HEK293 (cell line): ENCODE data around the gene ZCCHC12.
A peak's percentile ranks its signal among the peaks of the same experiment; 100 is the strongest.

Experiments used
- BCL6B ChIP-seq: fragments of 450-650 bp; formaldehyde crosslinking; IDR thresholded peaks from 2 replicates; pipeline ENCODE4 v1.5.1; 2017; ENCODE audit warnings: missing biosample characterization, missing genetic modification characterization
- CTCF ChIP-seq: fragments of 450-650 bp; formaldehyde crosslinking; IDR thresholded peaks from 2 replicates; pipeline ENCODE4 v1.5.1; 2016; ENCODE audit warnings: missing biosample characterization, missing genetic modification characterization
- GFI1B ChIP-seq: fragments of 450-650 bp; formaldehyde crosslinking; IDR thresholded peaks from 2 replicates; pipeline ENCODE4 v1.5.1; 2016; ENCODE audit warnings: missing biosample characterization, missing genetic modification characterization
- MZF1 ChIP-seq: fragments of 450-650 bp; formaldehyde crosslinking; IDR thresholded peaks from 2 replicates; pipeline ENCODE4 v1.5.1; 2017; ENCODE audit warnings: missing biosample characterization, missing genetic modification characterization, borderline replicate concordance
- ZBTB44 ChIP-seq: fragments of 450-650 bp; IDR thresholded peaks from 2 replicates; pipeline ENCODE4 v1.5.1; 2018; ENCODE audit warnings: missing biosample characterization, mild to moderate bottlenecking, missing genetic modification characterization
- ZFP69B ChIP-seq: fragments of 450-650 bp; formaldehyde crosslinking; IDR thresholded peaks from 2 replicates; pipeline ENCODE4 v1.5.1; 2016; ENCODE audit warnings: missing biosample characterization, missing genetic modification characterization
- ZNF132 ChIP-seq: fragments of 450-650 bp; formaldehyde crosslinking; IDR thresholded peaks from 2 replicates; pipeline ENCODE4 v1.5.1; 2017; ENCODE audit warnings: missing biosample characterization, missing genetic modification characterization, borderline replicate concordance
- ZNF140 ChIP-seq: fragments of 450-650 bp; formaldehyde crosslinking; IDR thresholded peaks from 2 replicates; pipeline ENCODE4 v1.5.1; 2016; ENCODE audit warnings: missing biosample characterization, missing genetic modification characterization
- ZNF202 ChIP-seq: fragments of 450-650 bp; formaldehyde crosslinking; IDR thresholded peaks from 2 replicates; pipeline ENCODE4 v1.5.1; 2016; ENCODE audit warnings: missing biosample characterization, missing genetic modification characterization, borderline replicate concordance
- ZNF26 ChIP-seq: fragments of 450-650 bp; formaldehyde crosslinking; IDR thresholded peaks from 2 replicates; pipeline ENCODE4 v1.5.1; 2016; ENCODE audit warnings: missing biosample characterization, missing genetic modification characterization
- ZNF280D ChIP-seq: fragments of 450-650 bp; formaldehyde crosslinking; IDR thresholded peaks from 2 replicates; pipeline ENCODE4 v1.5.1; 2016; ENCODE audit warnings: missing biosample characterization, missing genetic modification characterization
- ZNF37A ChIP-seq: fragments of 450-650 bp; IDR thresholded peaks from 2 replicates; pipeline ENCODE4 v1.5.1; 2018; ENCODE audit warnings: missing biosample characterization, missing genetic modification characterization
- ZNF544 ChIP-seq: fragments of 450-650 bp; formaldehyde crosslinking; IDR thresholded peaks from 2 replicates; pipeline ENCODE4 v1.5.0; 2017; ENCODE audit warnings: missing biosample characterization, missing genetic modification characterization
- ZNF561 ChIP-seq: fragments of 450-650 bp; IDR thresholded peaks from 2 replicates; pipeline ENCODE4 v1.5.1; 2018; ENCODE audit warnings: missing biosample characterization, missing genetic modification characterization, borderline replicate concordance
- ZNF580 ChIP-seq: fragments of 450-650 bp; formaldehyde crosslinking; IDR thresholded peaks from 2 replicates; pipeline ENCODE4 v1.5.1; 2016; ENCODE audit warnings: missing biosample characterization, missing genetic modification characterization
- ZNF639 ChIP-seq: fragments of 450-650 bp; formaldehyde crosslinking; IDR thresholded peaks from 2 replicates; pipeline ENCODE4 v1.5.1; 2016; ENCODE audit warnings: missing biosample characterization, missing genetic modification characterization
- ZNF645 ChIP-seq: fragments of 450-650 bp; formaldehyde crosslinking; IDR thresholded peaks from 2 replicates; pipeline ENCODE4; 2016; ENCODE audit warnings: missing biosample characterization, missing genetic modification characterization
- ZNF654 ChIP-seq: fragments of 450-650 bp; formaldehyde crosslinking; IDR thresholded peaks from 2 replicates; pipeline ENCODE4 v1.5.1; 2016; ENCODE audit warnings: low read depth, missing biosample characterization, missing genetic modification characterization
- ZNF660 ChIP-seq: fragments of 450-650 bp; IDR thresholded peaks from 2 replicates; pipeline ENCODE4 v1.5.1; 2018; ENCODE audit warnings: missing biosample characterization, mild to moderate bottlenecking, missing genetic modification characterization
- ZNF701 ChIP-seq: fragments of 450-650 bp; formaldehyde crosslinking; IDR thresholded peaks from 2 replicates; pipeline ENCODE4 v1.5.1; 2016; ENCODE audit warnings: missing biosample characterization, missing genetic modification characterization
- ZNF830 ChIP-seq: fragments of 450-650 bp; IDR thresholded peaks from 2 replicates; pipeline ENCODE4 v1.5.0; 2018; ENCODE audit warnings: missing biosample characterization, missing genetic modification characterization, low read depth, mild to moderate bottlenecking, moderate library complexity
- ZSCAN30 ChIP-seq: fragments of 450-650 bp; IDR thresholded peaks from 2 replicates; pipeline ENCODE4 v1.5.1; 2018; ENCODE audit warnings: missing biosample characterization, mild to moderate bottlenecking, missing genetic modification characterization, moderate library complexity
- ZSCAN5A ChIP-seq: fragments of 450-650 bp; formaldehyde crosslinking; IDR thresholded peaks from 2 replicates; pipeline ENCODE4 v1.5.1; 2016; ENCODE audit warnings: missing biosample characterization, missing genetic modification characterization

The ZCCHC12 gene

GRCh38 chrX:118823263-118824172, at the start of gene ZCCHC12 (continued):
- TF ChIP-seq ZSCAN5A: no peak
- TF ChIP-seq ZBTB44 (tag by site-specific recombination): no peak
- TF ChIP-seq ZNF561 (tag by site-specific recombination): no peak
- no peak for TF ChIP-seq ZNF202 (tag by site-specific recombination)
- no peak for TF ChIP-seq BCL6B
- no peak for TF ChIP-seq ZNF26 (tag by site-specific recombination)
- no peak for TF ChIP-seq ZNF645 (tag by site-specific recombination)
- no peak for TF ChIP-seq ZNF639 (tag by site-specific recombination)
- TF ChIP-seq ZNF280D (tag by site-specific recombination): no peak
- TF ChIP-seq CTCF: peak; percentile 43; the same call in 1 of the 2 replicates
- peak; percentile 17; the same call in 1 of the 2 replicates for TF ChIP-seq ZNF660
- TF ChIP-seq ZFP69B (tag by site-specific recombination): no peak
- TF ChIP-seq ZNF140 (tag by site-specific recombination): no peak
- no peak for TF ChIP-seq ZNF37A (tag by site-specific recombination)
- no peak for TF ChIP-seq MZF1
- TF ChIP-seq ZNF544 (tag by site-specific recombination): no peak
- no peak for TF ChIP-seq GFI1B (tag by site-specific recombination)
- TF ChIP-seq ZNF830 (tag by site-specific recombination): no peak
- no peak for TF ChIP-seq ZNF580
- no peak for TF ChIP-seq ZNF701 (tag by site-specific recombination)
- TF ChIP-seq ZSCAN30: no peak
- TF ChIP-seq ZNF654 (tag by site-specific recombination): no peak
- no peak for TF ChIP-seq ZNF132 (tag by site-specific recombination)
